GM21529 (cell line): ENCODE measurements around the gene HTR4.

Experiments used
- ATAC-seq: cut with Tn5 transposase; IDR thresholded peaks from one replicate; pipeline ENCODE4 v1.9.1; 2021; ENCODE audit not compliant: unreplicated experiment

The HTR4 gene

DNA sequence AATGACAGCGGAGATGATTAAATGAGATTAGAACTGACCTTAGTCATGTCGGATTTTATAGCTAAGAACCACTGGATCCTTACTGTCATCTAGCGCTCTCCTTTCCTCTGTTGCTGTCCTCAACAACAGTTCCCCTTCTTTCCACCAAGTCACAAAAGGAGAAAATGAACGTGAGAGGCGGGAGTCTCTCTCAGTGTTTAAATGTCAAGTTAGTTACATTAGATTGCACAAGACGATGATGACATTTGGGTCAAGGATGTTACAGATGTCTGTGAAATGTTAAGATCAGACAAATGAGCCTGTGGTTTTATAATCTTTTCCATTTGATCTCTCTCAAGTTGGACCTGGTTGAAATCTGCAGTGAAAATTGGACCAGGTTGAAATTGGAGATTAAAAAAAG is 217.1 kb downstream of the HTR4 start:
- ATAC-seq = no peak

DNA sequence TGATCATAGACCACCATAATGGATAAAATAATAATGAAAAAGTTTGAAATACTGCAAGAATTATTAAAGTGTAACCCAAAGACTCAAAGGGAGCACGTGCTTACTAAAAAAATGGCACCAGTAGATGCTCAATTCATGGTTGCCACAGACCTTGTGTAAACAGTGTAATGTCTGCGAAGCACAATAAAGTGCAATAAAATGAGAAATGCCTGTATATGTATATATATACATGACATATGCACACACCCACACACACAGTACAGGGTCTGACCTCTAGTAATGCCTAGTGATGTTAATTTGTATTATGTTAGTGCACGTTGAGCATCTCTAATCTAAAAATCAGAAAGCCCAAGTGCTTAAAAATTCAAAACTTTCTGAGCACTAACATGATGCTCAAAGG is 218.3 kb downstream of the HTR4 start:
- no peak for ATAC-seq

DNA sequence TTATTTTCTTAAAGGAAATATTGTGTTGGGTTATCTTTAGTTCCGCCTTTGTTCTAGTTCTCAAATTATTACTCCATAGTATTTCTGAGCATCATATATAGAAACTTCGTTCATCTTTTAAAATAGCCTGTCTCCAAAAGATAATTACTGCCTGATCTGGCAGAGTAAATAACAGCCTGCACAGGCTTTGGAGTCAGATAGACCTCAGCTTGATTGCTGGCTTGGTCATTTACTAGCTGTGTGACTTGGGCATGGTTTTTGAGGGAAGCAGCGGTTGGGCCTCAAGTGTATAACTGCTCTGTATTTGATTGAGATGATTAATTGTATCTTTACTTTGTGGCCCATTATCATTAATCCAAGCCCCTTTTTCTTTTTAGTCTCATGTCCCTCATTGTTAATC is 220.5 kb downstream of the HTR4 start:
- no peak for ATAC-seq
